ENCODE results near the gene SPEN. TPM values are rescaled to one million over a fixed set of nuclear protein-coding genes. Genes with fewer than 3 reads are reported as not detected.
A peak's percentile ranks its signal among the peaks of the same experiment; 100 is the strongest.

The SPEN gene
- total RNA-seq, 2 experiments from 2014 or later = 73.5 to 76.7 TPM

- H3K9me3 Mint-ChIP-seq = no peaks in the 10 kb centered on the region
- Histone ChIP-seq H3K27me3 (ENCODE audit: control insufficient read depth in 1 of 2, insufficient read depth in 2 of 2, low read length in 2 of 2) (no peaks in the 10 kb centered on the region), H3K27ac (ENCODE audit: low read depth in 1 of 2, low read length in 2 of 2) (no peak overlapping the region), H3K4me3 (ENCODE audit: low read length) (no peak overlapping the region), H3K4me1 (ENCODE audit: insufficient read depth, low read length) (peaks cover 24% of the 10 kb centered on the region), H3K36me3 (ENCODE audit: insufficient read depth, low read length) (no peaks in the 10 kb centered on the region), H3K9me3 (ENCODE audit: control insufficient read depth in 1 of 2, insufficient read depth in 1 of 2, low read length in 2 of 2) (no peaks in the 10 kb centered on the region)
- H3K36me3 Mint-ChIP-seq (ENCODE audit: low read depth) = peaks cover 16% of the 10 kb centered on the region
- intact Hi-C loops (cut with DNase I, micrococcal nuclease) = loop anchor here (5.0 kb wide), 4 partner anchors 52 to 303 kb away; partner anchors contain the start of genes DNAJC16 (in 1 of the 2) and ZBTB17 (in 1 of the 2)
- POLR2A ChIA-PET = interaction anchor here (1.1 kb wide), 1 partner anchor 17 kb away, joined by 4 read pairs; the partner anchor contains the start of gene SPEN
- no peak for TF ChIP-seq CTCF (IDR thresholded peaks at IDR 0.05)
- no peaks in the 10 kb centered on the region for H3K27me3 Mint-ChIP-seq
- DNase-seq = no peak
- CTCF ChIA-PET = interaction anchor here (1.1 kb wide), 1 partner anchor 15 kb away, joined by 3 read pairs; no protein-coding TSS in a partner anchor
- ATAC-seq (ENCODE audit: poor library complexity) = no peak
- peak overlapping the region; percentile 17 for H3K4me3 Mint-ChIP-seq
- H3K4me1 Mint-ChIP-seq (ENCODE audit: low read depth) = peaks cover 35% of the 10 kb centered on the region
- H3K27ac Mint-ChIP-seq = peak overlapping the region; percentile 54
Observed at GRCh38 chr1:15830258-15830657, 17.2 kb upstream of the SPEN start.

GRCh38 chr1:15833069-15833679, 14.3 kb upstream of the SPEN start:
- Mint-ChIP-seq H3K4me3 (peak overlapping the region; percentile 98), H3K9me3 (no peaks in the 10 kb centered on the region), H3K36me3 (ENCODE audit: low read depth) (peaks cover 25% of the 10 kb centered on the region), H3K4me1 (ENCODE audit: low read depth) (peaks cover 42% of the 10 kb centered on the region), H3K27ac (peak overlapping the region; percentile 99), H3K27me3 (no peaks in the 10 kb centered on the region)
- no peaks in the 10 kb centered on the region for H3K36me3 ChIP-seq (ENCODE audit: insufficient read depth, low read length)
- intact Hi-C loops (cut with DNase I, micrococcal nuclease) = loop anchor here (2.0 to 5.0 kb wide), 5 partner anchors 16 to 306 kb away; partner anchors contain the start of genes DNAJC16 (in 1 of the 2) and ZBTB17 (in 1 of the 2)
- peaks cover 0 to 4% of the 10 kb centered on the region in 2 experiments for H3K9me3 ChIP-seq (ENCODE audit: control insufficient read depth in 1 of 2, insufficient read depth in 1 of 2, low read length in 2 of 2)
- ChIA-PET POLR2A (interaction anchor here (0.7 to 7.0 kb wide), 27 partner anchors 10 to 1072 kb away, joined by 3 to 518 read pairs (median 5); partner anchors contain the start of genes DNAJC16, NECAP2, SPEN and ZBTB17), CTCF (interaction anchor here (0.7 to 3.3 kb wide), 9 partner anchors 9 to 196 kb away, joined by 3 to 26 read pairs (median 4); partner anchors contain the start of genes SPEN and ZBTB17)
- ATAC-seq (ENCODE audit: poor library complexity) = peak; percentile 10
- H3K27me3 ChIP-seq (ENCODE audit: control insufficient read depth in 1 of 2, insufficient read depth in 2 of 2, low read length in 2 of 2) = no peaks in the 10 kb centered on the region
- peak overlapping the region; percentile 70 for H3K4me3 ChIP-seq (ENCODE audit: low read length)
- peak overlapping the region in 1 of 2 donors; percentile 99 for H3K27ac ChIP-seq (ENCODE audit: low read depth in 1 of 2, low read length in 2 of 2)
- DNase-seq = peak; percentile 24 to 87 (median 52)
- no peak for TF ChIP-seq CTCF (IDR thresholded peaks at IDR 0.05)
- H3K4me1 ChIP-seq (ENCODE audit: insufficient read depth, low read length) = peaks cover 41% of the 10 kb centered on the region

- peak overlapping the region; percentile 93 to 99 for H3K27ac ChIP-seq (ENCODE audit: low read depth in 1 of 2, low read length in 2 of 2)
- peaks cover 25% of the 10 kb centered on the region for H3K36me3 Mint-ChIP-seq (ENCODE audit: low read depth)
- no peaks in the 10 kb centered on the region for H3K27me3 ChIP-seq (ENCODE audit: control insufficient read depth in 1 of 2, insufficient read depth in 2 of 2, low read length in 2 of 2)
- H3K4me1 ChIP-seq (ENCODE audit: insufficient read depth, low read length) = peaks cover 41% of the 10 kb centered on the region
- ChIA-PET POLR2A (interaction anchor here (0.7 to 7.0 kb wide), 33 partner anchors 11 to 607 kb away, joined by 3 to 518 read pairs (median 4); partner anchors contain the start of genes CASP9, CPLANE2, DNAJC16 and FBXO42), CTCF (interaction anchor here (0.7 to 3.3 kb wide), 7 partner anchors 10 to 195 kb away, joined by 3 to 26 read pairs (median 4); partner anchors contain the start of genes SPEN and ZBTB17)
- no peaks in the 10 kb centered on the region for H3K27me3 Mint-ChIP-seq
- ATAC-seq (ENCODE audit: poor library complexity) (no peak), DNase-seq (no peak)
- peak overlapping the region; percentile 70 for H3K4me3 ChIP-seq (ENCODE audit: low read length)
- H3K4me1 Mint-ChIP-seq (ENCODE audit: low read depth) = peaks cover 42% of the 10 kb centered on the region
- no peak for TF ChIP-seq CTCF (IDR thresholded peaks at IDR 0.05)
- peak overlapping the region; percentile 99 for H3K27ac Mint-ChIP-seq
- H3K9me3 ChIP-seq (ENCODE audit: control insufficient read depth in 1 of 2, insufficient read depth in 1 of 2, low read length in 2 of 2) = peaks cover 0 to 4% of the 10 kb centered on the region in 2 experiments
- H3K4me3 Mint-ChIP-seq = peak overlapping the region; percentile 98
- H3K9me3 Mint-ChIP-seq = no peaks in the 10 kb centered on the region
- H3K36me3 ChIP-seq (ENCODE audit: insufficient read depth, low read length) = no peaks in the 10 kb centered on the region
- intact Hi-C loops (cut with DNase I, micrococcal nuclease) = loop anchor here (1.0 to 5.0 kb wide), 7 partner anchors 13 to 307 kb away; partner anchors contain the start of genes DNAJC16 (in 1 of the 2), SPEN (in 1 of the 2) and ZBTB17 (in 1 of the 2)
Observed at GRCh38 chr1:15833842-15834405, 13.6 kb upstream of the SPEN start.
